ENCODE results near the gene KLK10.
"Not testable (repeated sequence)": the region's sequence is repeated elsewhere in the genome, so short reads cannot be mapped to it uniquely, and the experiment has no call there.

Gene KLK10

GRCh38 chr19:51000981-51001380 lies 18.5 kb downstream of the KLK10 start:
- no peak for DNase-seq

DNA sequence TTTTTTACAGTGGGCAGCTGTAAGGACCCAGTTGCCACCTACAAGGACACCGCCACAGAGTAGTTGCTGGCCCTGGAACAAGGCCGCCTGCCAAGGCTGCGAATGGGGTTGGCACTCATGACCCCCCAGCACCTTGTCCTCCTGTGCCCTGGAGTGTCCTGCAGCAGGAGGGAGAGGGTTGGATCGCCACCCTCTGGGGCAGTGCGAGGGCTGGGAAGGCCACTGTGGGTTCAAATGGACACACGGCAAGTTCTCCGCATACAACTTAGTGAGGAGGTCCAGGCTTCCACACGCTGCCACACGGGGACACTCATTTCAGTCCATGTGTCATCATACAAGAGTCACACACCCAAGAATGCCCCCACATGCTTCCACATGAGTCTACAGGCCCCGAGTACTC lies 19.1 kb downstream of the KLK10 start:
- DNase-seq, result no peak

DNA sequence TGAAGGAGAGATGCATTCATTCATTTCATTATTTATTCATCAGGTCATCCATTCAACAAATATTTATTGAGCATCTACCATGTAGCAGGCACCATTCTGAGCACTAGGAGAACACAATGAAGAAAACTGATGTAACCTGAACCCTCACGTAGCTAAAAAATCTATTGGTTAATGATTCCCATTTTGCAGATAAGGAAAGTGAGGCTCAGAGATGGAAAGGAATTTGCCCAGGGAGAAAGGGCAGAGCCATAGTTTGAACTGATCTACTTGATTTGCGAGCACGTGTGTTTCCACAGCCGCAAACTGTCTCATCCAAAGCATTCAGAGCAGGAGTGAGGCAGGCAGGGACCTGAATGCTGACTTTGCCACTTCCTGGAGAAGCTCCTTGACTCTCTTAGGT lies 20.8 kb downstream of the KLK10 start:
- DNase-seq, result no peak

GRCh38 chr19:50998061-50998460 lies 21.4 kb downstream of the KLK10 start:
- DNase-seq, result no peak

GRCh38 chr19:50994129-50994528 lies 25.4 kb downstream of the KLK10 start:
- DNase-seq, result no peak

DNA sequence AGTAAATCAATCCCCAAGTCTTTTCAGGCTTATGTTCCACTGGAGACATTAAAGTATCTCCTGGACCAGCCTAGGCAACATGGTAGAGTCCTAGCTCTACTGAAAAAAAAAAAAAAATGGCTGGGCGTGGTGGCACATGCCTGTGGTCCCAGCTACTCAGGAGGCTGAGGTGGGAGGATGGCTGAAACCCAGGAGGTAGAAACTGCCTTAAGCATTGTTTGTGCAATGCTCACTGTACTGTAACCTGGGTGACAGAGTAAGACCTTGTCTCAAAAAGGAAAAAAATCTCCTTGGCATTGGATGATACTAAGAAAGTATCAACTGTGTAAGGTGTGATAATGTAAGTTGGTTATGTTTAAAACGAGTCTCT lies 26.9 kb downstream of the KLK10 start:
- DNase-seq, result no peak

- not testable (repeated sequence) for DNase-seq
Measured at GRCh38 chr19:50984416-50984815, 35.1 kb downstream of the KLK10 start.

DNA sequence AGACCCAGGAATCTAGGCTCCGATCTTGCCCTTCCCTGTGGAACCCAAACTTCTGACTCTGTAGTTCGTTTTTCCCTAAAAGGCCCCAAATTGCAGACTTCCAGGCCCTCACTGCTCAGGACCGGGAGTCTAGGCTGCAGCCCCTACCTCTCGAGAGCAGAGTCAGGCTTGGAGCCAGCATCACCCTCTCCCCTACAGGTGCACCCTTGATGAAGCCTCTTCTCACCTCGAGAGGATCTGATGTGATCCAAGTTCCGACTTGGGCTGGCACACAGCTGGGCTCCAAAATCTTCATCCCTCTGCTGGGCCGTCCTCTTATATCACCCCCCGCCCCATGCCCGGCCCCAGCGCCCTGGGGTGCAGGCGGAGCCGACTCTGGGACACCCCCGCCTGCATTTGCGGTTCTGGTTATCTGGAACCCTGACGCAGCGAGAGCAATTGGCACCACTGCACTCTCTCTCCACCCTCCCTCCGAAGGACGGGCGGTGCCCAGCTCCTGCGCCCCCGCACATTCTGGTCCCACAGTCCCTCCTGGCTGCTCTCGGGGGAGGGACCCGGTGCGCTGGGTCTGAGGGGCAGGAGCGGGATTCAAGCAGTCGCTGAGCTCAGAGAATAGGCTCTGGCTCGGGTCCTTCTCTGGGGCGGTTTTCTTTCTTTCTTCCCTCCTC lies 35.8 kb downstream of the KLK10 start, which contains the start of gene KLK7:
Gene KLK7 (minus strand): TSS at position 293 of the 668 bp plus-strand sequence. CDS start 1,518 bp downstream, outside the sequence.
- DNase-seq, result no peak

GRCh38 chr19:50982186-50982585 lies 37.3 kb downstream of the KLK10 start:
- no peak for DNase-seq

- no peak for DNase-seq
Measured at GRCh38 chr19:50981587-50982146, 37.8 kb downstream of the KLK10 start.

GRCh38 chr19:50980208-50980607 lies 39.3 kb downstream of the KLK10 start:
- no peak for DNase-seq

DNA sequence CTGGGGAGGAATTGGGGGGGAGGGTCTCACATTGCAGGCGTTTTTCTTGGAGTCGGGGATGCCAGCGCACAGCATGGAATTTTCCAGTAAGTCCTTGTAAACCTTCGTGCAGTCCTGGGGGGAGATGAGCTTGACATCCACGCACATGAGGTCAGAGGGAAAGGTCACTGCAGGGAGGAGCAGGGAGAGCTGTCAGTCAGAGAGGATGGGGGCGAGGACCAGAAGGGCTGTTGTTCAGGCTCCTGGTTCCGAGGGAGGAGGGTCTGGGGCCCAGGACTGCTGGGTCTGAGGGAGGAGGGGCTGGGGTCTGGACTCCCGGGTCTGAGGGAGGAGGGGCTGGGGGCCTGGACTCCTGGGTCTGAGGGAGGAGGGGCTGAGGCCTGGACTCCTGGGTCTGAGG lies 39.8 kb downstream of the KLK10 start:
- DNase-seq, result no peak

DNA sequence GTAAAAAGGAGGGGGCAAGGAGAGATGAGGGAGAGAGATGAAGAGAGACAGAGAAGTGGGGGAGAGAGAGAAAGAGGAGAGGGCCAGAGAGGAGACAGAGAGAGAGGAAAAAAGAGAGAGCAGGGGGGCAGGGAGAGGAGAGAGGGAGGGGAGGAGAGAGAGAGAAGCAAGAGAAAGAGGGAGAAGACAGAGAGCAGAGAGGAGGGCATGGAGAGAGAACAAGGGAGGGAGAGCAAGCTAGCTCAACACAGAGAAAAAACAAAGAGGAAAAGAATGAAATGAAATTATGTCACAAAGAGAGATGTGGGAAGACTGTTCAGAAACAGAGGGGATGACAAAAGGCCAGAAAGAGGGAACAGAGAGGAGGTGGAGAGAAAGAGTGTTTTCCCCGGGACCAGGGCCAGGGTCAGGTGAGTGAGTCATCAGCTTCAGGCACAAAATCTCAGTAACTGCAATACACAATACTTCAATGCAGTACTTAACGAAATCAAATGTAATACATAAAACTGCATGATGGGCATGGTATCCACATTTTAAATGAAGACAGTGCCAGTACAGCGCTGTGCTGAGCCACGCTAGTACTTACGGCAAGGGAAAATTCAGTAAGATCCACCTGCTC lies 40.6 kb downstream of the KLK10 start:
- no peak for DNase-seq

GRCh38 chr19:50977626-50978025 lies 41.9 kb downstream of the KLK10 start:
- DNase-seq, result no peak

GRCh38 chr19:50975766-50976165 lies 43.7 kb downstream of the KLK10 start:
- no peak for DNase-seq

GRCh38 chr19:50974702-50975556 lies 44.6 kb downstream of the KLK10 start:
- DNase-seq, result no peak

DNA sequence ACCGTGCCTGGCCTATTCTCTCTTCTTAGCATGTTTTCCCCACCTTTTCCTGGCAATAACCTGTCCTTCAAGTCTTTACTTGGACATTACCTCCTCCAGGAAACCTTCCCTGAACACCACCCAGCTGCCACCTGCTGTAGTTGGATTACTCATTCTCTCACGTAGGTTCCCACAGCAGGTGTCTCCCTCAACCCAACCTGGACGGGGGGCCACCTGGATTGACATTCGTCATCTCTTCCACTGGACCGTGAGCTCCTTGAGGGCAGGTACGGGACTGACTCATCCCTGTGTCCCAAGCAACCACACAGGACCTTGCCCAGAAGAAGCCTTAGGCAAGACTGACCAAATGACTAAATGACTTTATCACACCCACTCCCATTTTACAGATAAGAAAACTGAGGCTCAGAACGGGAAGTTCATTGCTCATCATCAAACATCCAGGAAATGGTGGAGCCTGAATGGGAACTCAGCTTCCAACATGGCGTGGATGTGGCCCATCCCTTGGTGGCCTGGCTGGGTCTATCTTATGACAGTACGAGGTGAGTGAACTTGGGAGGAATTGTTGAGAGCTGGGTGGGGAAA lies 46.6 kb downstream of the KLK10 start:
- no peak for DNase-seq

DNA sequence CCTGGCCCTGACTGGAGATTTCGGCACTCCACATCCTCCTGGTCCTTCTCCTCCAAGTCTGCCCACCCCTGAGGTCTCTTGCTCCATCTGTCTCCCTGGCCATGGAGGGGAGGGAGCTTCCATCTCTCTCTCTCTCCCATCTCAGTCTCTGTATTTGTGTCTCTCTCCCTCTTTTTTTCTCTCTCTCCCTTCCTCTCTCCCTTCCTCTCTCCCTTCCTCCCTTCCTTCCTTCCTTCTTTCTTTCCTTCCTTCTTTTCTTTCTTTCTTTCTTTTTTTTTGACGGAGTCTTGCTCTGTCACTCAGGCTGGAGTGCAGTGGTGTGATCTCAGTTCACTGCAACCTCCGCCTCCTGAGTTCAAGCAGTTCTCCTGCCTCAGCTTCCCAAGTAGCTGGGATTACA lies 49.7 kb downstream of the KLK10 start:
- not testable (repeated sequence) for DNase-seq

- DNase-seq, result no peak
Measured at GRCh38 chr19:50969413-50969760, 50.1 kb downstream of the KLK10 start, which contains the start of gene KLK6. TSS of gene KLK6 (minus strand) at chr19:50969591. CDS start at chr19:50968104, 1,487 bp downstream.

DNA sequence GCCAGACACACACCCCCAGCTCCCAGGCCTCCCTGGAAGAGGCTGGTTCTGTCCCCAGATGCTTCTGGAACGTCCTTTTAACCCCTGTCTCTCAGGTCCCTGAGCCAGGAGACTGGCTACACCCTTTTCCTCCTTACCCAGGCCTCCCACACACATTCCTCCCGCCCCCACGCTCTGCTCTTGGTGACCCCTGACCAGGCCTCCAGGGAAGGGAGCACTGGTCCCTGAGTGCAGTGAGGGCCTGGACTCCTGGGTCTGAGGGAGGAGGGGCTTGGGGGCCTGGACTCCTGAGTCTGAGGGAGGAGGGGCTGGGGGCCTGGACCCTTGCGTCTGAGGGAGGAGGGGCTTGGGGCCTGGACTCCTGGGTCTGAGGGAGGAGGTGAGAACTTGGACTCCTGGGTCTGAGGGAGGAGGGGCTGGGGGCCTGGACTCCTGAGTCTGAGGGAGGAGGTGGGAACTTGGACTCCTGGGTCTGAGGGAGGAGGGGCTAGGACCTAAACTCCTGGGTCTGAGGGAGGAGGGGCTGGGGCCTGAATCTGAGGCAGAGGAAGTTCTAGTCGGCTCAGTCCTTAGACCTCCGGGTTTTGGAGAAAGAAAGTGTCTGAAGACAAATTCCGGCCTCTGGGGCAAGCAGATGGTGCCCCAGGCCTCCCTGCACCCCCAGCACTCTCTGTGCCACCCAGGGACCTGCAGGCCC lies 50.6 kb downstream of the KLK10 start:
- no peak for DNase-seq

DNA sequence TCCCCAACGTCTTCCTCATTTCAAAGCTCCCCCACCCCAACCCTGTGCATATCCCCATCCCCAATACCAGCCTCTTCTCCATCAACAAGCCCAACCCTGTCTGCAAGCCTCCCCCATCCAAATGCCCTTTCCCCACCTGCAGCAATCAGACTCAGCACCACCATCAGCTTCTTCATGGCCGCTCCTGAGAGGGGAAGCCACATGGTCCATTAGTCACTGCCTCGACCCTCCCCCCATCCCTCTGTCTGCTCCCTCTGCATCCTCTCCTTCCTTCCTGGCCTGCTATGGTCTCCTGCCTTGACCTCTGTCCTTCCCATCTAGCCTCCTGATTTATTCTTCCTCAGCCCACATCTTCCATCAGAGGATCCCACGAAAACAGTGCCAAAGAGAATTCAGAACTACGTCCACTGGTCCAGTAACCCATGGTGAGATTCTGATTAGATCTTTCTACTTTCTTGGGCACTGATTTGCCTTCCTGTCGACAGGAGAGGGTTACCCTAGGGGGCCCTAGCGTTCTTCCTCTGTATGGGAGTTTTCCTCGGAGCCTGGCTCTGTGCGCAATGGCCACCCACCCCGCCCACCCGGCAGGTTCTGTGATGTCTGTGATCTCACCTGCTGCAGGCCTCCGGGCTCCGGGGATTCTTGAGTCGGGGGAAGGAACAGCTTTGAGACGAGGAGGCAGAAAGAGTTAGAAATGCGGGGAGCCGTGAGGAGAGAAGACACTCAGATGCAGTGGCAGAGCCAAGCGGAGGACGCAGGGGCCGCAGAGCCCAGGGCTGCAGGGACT lies 51.4 kb downstream of the KLK10 start:
- DNase-seq, result no peak

DNA sequence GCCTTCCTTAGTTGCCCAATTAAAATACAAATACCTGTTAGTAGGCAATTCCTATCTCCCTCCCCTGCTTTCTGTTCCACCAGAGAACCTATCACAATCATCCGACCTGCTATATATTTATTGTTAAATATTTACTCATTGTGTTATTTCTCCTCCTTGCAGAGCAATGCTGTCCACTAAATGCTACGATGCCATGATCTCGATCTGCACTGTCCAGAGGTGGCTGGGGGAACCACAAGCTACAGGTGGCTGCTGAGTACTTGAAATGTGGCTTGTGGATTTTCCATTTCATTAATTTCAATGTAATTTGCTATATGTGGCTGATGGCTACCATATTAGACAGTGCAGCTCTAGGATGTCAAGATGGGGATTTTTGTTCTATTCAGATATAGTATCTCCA lies 55.2 kb downstream of the KLK10 start:
- DNase-seq, result no peak
